CD4-positive, alpha-beta memory T cell (primary cell): ENCODE results near the gene RNF44. TPM values are rescaled to one million over a fixed set of nuclear protein-coding genes. Genes with fewer than 3 reads are reported as not detected.
"Not testable (repeated sequence)": the region's sequence is repeated elsewhere in the genome, so short reads cannot be mapped to it uniquely, and the experiment has no call there.

ENCODE experiments used
- CTCF ChIA-PET: fragments of 350-600 bp; sonication (Branson Sonifier 250); formaldehyde crosslinking; loops from one replicate; lab custom pipeline; 2021; ENCODE audit warnings: inconsistent platforms; ENCODE audit not compliant: partially characterized antibody; lab: Charles Lee
- POLR2A ChIA-PET: fragments of 350-600 bp; sonication (Branson Sonifier 250); formaldehyde crosslinking; loops from one replicate; lab custom pipeline; 2021; ENCODE audit not compliant: partially characterized antibody; lab: Charles Lee
- DNase-seq, 5 donors: peaks; one replicate each; pipeline versions ENCODE4 v3.0.0 to v3.0.0-alpha.2; 2020 to 2022; ENCODE audit warnings: mixed read lengths in 1 of 5
- H3K27ac ChIP-seq: one replicate; pipeline ENCODE4 v1.7.0; 2013; ENCODE audit warnings: low read depth, low read length
- H3K27me3 ChIP-seq: 2 replicates; pipeline ENCODE4 v1.7.0; 2013; ENCODE audit warnings: mild to moderate bottlenecking, low read length, moderate library complexity; ENCODE audit not compliant: insufficient read depth
- H3K36me3 ChIP-seq: 2 replicates; pipeline ENCODE4 v1.7.0; 2013; ENCODE audit warnings: mild to moderate bottlenecking, low read length, moderate library complexity; ENCODE audit not compliant: insufficient read depth
- H3K4me1 ChIP-seq: 2 replicates; pipeline ENCODE4 v1.7.0; 2013; ENCODE audit warnings: mild to moderate bottlenecking, low read length, moderate library complexity; ENCODE audit not compliant: insufficient read depth
- H3K4me3 ChIP-seq, 2 donors: one replicate each; pipeline ENCODE4 v1.7.0; 2013; ENCODE audit warnings: low read length in 2 of 2, mild to moderate bottlenecking in 1 of 2
- H3K9me3 ChIP-seq, 2 donors: one replicate each; pipeline ENCODE4 v1.7.0; 2013; ENCODE audit warnings: low read length in 2 of 2, control low read depth in 1 of 2; ENCODE audit not compliant: control insufficient read depth in 1 of 2
- H3K27ac Mint-ChIP-seq, 7 donors: one replicate each; pipeline ENCODE4 v1.8.0; 2020 to 2021; ENCODE audit warnings: mixed read lengths in 7 of 7, mild to moderate bottlenecking in 6 of 7, inconsistent platforms in 3 of 7, moderate library complexity in 3 of 7
- H3K27me3 Mint-ChIP-seq, 2 donors: one replicate each; pipeline ENCODE4 v1.8.0; 2020 to 2021; ENCODE audit warnings: mixed read lengths in 2 of 2
- H3K36me3 Mint-ChIP-seq, 2 donors: one replicate each; pipeline ENCODE4 v1.8.0; 2020 to 2021; ENCODE audit warnings: mixed read lengths in 2 of 2, inconsistent platforms in 1 of 2, mild to moderate bottlenecking in 1 of 2
- H3K4me1 Mint-ChIP-seq, 4 donors: one replicate each; pipeline ENCODE4 v1.8.0; 2020 to 2021; ENCODE audit warnings: mixed read lengths in 4 of 4, mild to moderate bottlenecking in 1 of 4
- H3K4me3 Mint-ChIP-seq, 8 donors: one replicate each; pipeline ENCODE4 v1.8.0; 2020 to 2021; ENCODE audit warnings: mixed read lengths in 8 of 8, mild to moderate bottlenecking in 7 of 8, moderate library complexity in 6 of 8, inconsistent platforms in 3 of 8
- H3K9me3 Mint-ChIP-seq, 8 donors: one replicate each; pipeline ENCODE4 v1.8.0; 2020 to 2021; ENCODE audit warnings: mixed read lengths in 8 of 8, mild to moderate bottlenecking in 5 of 8, inconsistent platforms in 3 of 8, moderate library complexity in 1 of 8
- intact Hi-C: fragments of 100-400 bp; cut with micrococcal nuclease; formaldehyde crosslinking; loops from one replicate; pipeline ENCODE4 v1.15.1; 2023
- polyA plus RNA-seq, 2 donors: library from polyadenylated mRNA; unstranded; fragments of 300-500 nt; fragmentation: Illumina TruSeq; gene quantifications; one replicate each; pipeline ENCODE4 v1.2.3, GENCODE V29; 2021
- total RNA-seq, 2 experiments: library from RNA; stranded (reverse); gene quantifications; one replicate each; pipeline ENCODE4 v1.2.3, GENCODE V29; 2021

The RNF44 gene
- total and polyA plus RNA-seq, 4 experiments from 2014 or later = 1.1 to 262 (median 127) TPM

GRCh38 chr5:176491901-176492300 is 45.3 kb downstream of the RNF44 start:
- ChIA-PET POLR2A (interaction anchor here (1.1 kb wide), 1 partner anchor 44 kb away, joined by 3 read pairs; no protein-coding TSS in a partner anchor), CTCF (no interaction called here)
- Histone ChIP-seq H3K27me3 (no peaks in the 10 kb centered on the region), H3K4me1 (peaks cover 20% of the 10 kb centered on the region), H3K4me3 (no peak overlapping the region), H3K36me3 (peaks cover 49% of the 10 kb centered on the region), H3K9me3 (no peaks in the 10 kb centered on the region), H3K27ac (no peak overlapping the region)
- intact Hi-C loops = loop anchor here (5.0 kb wide), 1 partner anchor 45 kb away; the partner anchor contains the start of gene RNF44
- H3K4me3 Mint-ChIP-seq = no peak overlapping the region
- peak overlapping the region in 2 of 7 donors; percentile 6 to 35 for H3K27ac Mint-ChIP-seq
- H3K9me3 Mint-ChIP-seq = no peaks in the 10 kb centered on the region
- no peaks in the 10 kb centered on the region for H3K27me3 Mint-ChIP-seq
- DNase-seq = no peak
- H3K36me3 Mint-ChIP-seq = peaks cover 66 to 70% of the 10 kb centered on the region in 2 donors
- peaks cover 16 to 36% (median 24%) of the 10 kb centered on the region in 4 donors for H3K4me1 Mint-ChIP-seq

GRCh38 chr5:176491101-176491502 is 46.1 kb downstream of the RNF44 start:
- peaks cover 44% of the 10 kb centered on the region for H3K36me3 ChIP-seq
- H3K4me1 Mint-ChIP-seq = peaks cover 22 to 44% (median 31%) of the 10 kb centered on the region in 4 donors
- CTCF ChIA-PET = interaction anchor here (0.9 kb wide), 1 partner anchor 170 kb away, joined by 3 read pairs; no protein-coding TSS in a partner anchor
- no peak for DNase-seq
- H3K27ac ChIP-seq = no peak overlapping the region
- no peaks in the 10 kb centered on the region for H3K9me3 Mint-ChIP-seq
- H3K4me3 Mint-ChIP-seq = no peak overlapping the region
- H3K4me3 ChIP-seq = no peak overlapping the region
- no peaks in the 10 kb centered on the region for H3K27me3 Mint-ChIP-seq
- H3K9me3 ChIP-seq = no peaks in the 10 kb centered on the region
- H3K36me3 Mint-ChIP-seq = peaks cover 70 to 73% of the 10 kb centered on the region in 2 donors
- intact Hi-C loops = loop anchor here (5.0 kb wide), 1 partner anchor 46 kb away; the partner anchor contains the start of gene RNF44
- POLR2A ChIA-PET = no interaction called here
- no peaks in the 10 kb centered on the region for H3K27me3 ChIP-seq
- peak overlapping the region in 3 of 7 donors; percentile 29 to 35 (median 31) for H3K27ac Mint-ChIP-seq
- H3K4me1 ChIP-seq = peaks cover 25% of the 10 kb centered on the region

GRCh38 chr5:176490301-176490700 is 46.9 kb downstream of the RNF44 start:
- intact Hi-C loops = loop anchor here (5.0 kb wide), 1 partner anchor 47 kb away; the partner anchor contains the start of gene RNF44
- Histone ChIP-seq H3K4me1 (peaks cover 25% of the 10 kb centered on the region), H3K36me3 (peaks cover 47% of the 10 kb centered on the region), H3K27ac (no peak overlapping the region), H3K27me3 (no peaks in the 10 kb centered on the region), H3K9me3 (no peaks in the 10 kb centered on the region), H3K4me3 (no peak overlapping the region)
- H3K4me1 Mint-ChIP-seq = peaks cover 23 to 49% (median 34%) of the 10 kb centered on the region in 4 donors
- no peaks in the 10 kb centered on the region for H3K27me3 Mint-ChIP-seq
- no peaks in the 10 kb centered on the region for H3K9me3 Mint-ChIP-seq
- CTCF ChIA-PET = interaction anchor here (0.6 to 0.9 kb wide), 3 partner anchors 45 to 170 kb away, joined by 3 to 4 read pairs (median 3); no protein-coding TSS in a partner anchor
- H3K4me3 Mint-ChIP-seq = peak overlapping the region in 4 of 8 donors; percentile 38 to 61 (median 48)
- peaks cover 67 to 73% of the 10 kb centered on the region in 2 donors for H3K36me3 Mint-ChIP-seq
- H3K27ac Mint-ChIP-seq = peak overlapping the region in 4 of 7 donors; percentile 2 to 79 (median 64)
- no peak for DNase-seq
- POLR2A ChIA-PET = interaction anchor here (1.2 kb wide), 1 partner anchor 48 kb away, joined by 3 read pairs; the partner anchor contains the start of gene RNF44

GRCh38 chr5:176489077-176489476 is 48.1 kb downstream of the RNF44 start:
- ChIA-PET CTCF (interaction anchor here (0.8 to 2.6 kb wide), 5 partner anchors 39 to 74 kb away, joined by 3 to 6 read pairs (median 3); partner anchors contain the start of gene FAF2), POLR2A (interaction anchor here (0.6 to 1.8 kb wide), 7 partner anchors 41 to 673 kb away, joined by 3 to 8 read pairs (median 5); partner anchors contain the start of genes FAF2 and RNF44)
- H3K4me1 Mint-ChIP-seq = peaks cover 26 to 54% (median 41%) of the 10 kb centered on the region in 4 donors
- H3K27ac Mint-ChIP-seq = peak overlapping the region in 6 of 7 donors; percentile 58 to 90 (median 71)
- H3K36me3 ChIP-seq = peaks cover 41% of the 10 kb centered on the region
- no peaks in the 10 kb centered on the region for H3K9me3 Mint-ChIP-seq
- no peaks in the 10 kb centered on the region for H3K27me3 Mint-ChIP-seq
- H3K4me3 ChIP-seq = no peak overlapping the region
- H3K4me3 Mint-ChIP-seq = peak overlapping the region in 7 of 8 donors; percentile 49 to 79 (median 71)
- H3K27me3 ChIP-seq = no peaks in the 10 kb centered on the region
- H3K36me3 Mint-ChIP-seq = peaks cover 61 to 75% of the 10 kb centered on the region in 2 donors
- no peaks in the 10 kb centered on the region for H3K9me3 ChIP-seq
- intact Hi-C loops = no loop called here
- no peak for DNase-seq
- no peak overlapping the region for H3K27ac ChIP-seq
- peaks cover 25% of the 10 kb centered on the region for H3K4me1 ChIP-seq

DNA sequence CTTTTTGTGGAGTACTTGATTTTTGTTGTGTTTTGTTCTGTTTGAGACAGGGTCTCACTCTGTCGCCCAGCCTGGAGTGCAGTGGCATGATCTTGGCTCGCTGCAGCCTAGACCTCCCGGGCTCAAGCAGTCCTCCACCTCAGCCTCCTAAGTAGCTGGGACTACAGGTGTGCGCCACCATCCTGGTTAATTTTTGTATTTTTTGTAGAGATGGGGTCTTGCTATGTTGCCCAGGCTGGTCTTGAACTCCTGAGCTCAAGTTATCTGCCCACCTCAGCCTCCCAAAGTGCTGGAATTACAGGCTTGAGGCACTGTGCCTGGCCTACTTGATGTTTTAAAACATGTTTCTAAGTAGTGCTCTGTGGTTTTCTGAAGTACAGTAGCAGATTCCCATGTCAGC is 50.0 kb downstream of the RNF44 start:
- H3K4me3 ChIP-seq, H3K4me3 Mint-ChIP-seq, DNase-seq, H3K9me3 ChIP-seq, H3K27ac ChIP-seq, H3K27me3 ChIP-seq, intact Hi-C loops, H3K27me3 Mint-ChIP-seq, H3K9me3 Mint-ChIP-seq: not testable (repeated sequence)
- Mint-ChIP-seq H3K36me3 (peaks cover 54 to 63% of the 10 kb centered on the region in 2 donors), H3K27ac (peak overlapping the region in 3 of 7 donors; percentile 17 to 38 (median 25)), H3K4me1 (peaks cover 29 to 58% (median 44%) of the 10 kb centered on the region in 4 donors)
- ChIA-PET CTCF (interaction anchor here (1.6 to 2.6 kb wide), 2 partner anchors 18 to 39 kb away, joined by 3 to 6 read pairs; partner anchors contain the start of gene FAF2), POLR2A (interaction anchor here (0.6 to 1.2 kb wide), 3 partner anchors 39 to 48 kb away, joined by 3 to 4 read pairs (median 3); no protein-coding TSS in a partner anchor)
- peaks cover 25% of the 10 kb centered on the region for H3K4me1 ChIP-seq
- peaks cover 22% of the 10 kb centered on the region for H3K36me3 ChIP-seq

- Histone ChIP-seq H3K27ac (no peak overlapping the region), H3K27me3 (no peaks in the 10 kb centered on the region), H3K4me1 (peaks cover 25% of the 10 kb centered on the region), H3K4me3 (no peak overlapping the region), H3K9me3 (no peaks in the 10 kb centered on the region), H3K36me3 (peaks cover 13% of the 10 kb centered on the region)
- no peaks in the 10 kb centered on the region for H3K27me3 Mint-ChIP-seq
- no peak for DNase-seq
- H3K4me1 Mint-ChIP-seq = peaks cover 33 to 58% (median 46%) of the 10 kb centered on the region in 4 donors
- peak overlapping the region in 2 of 7 donors; percentile 44 to 66 for H3K27ac Mint-ChIP-seq
- no peak overlapping the region for H3K4me3 Mint-ChIP-seq
- ChIA-PET POLR2A (interaction anchor here (1.2 to 1.5 kb wide), 2 partner anchors 22 to 49 kb away, joined by 3 to 4 read pairs; no protein-coding TSS in a partner anchor), CTCF (interaction anchor here (0.6 to 1.6 kb wide), 2 partner anchors 17 to 38 kb away, joined by 3 read pairs; partner anchors contain the start of gene FAF2)
- H3K36me3 Mint-ChIP-seq = peaks cover 47 to 60% of the 10 kb centered on the region in 2 donors
- intact Hi-C loops = no loop called here
- no peaks in the 10 kb centered on the region for H3K9me3 Mint-ChIP-seq
Measured at GRCh38 chr5:176486189-176486757, 50.9 kb downstream of the RNF44 start.
